LNCAP (cell line): ENCODE measurements around the gene CEP70.
A peak's percentile ranks its signal among the peaks of the same experiment; 100 is the strongest.

Source experiments
- CTCF ChIP-seq: fragments of 450-650 bp; IDR thresholded peaks from 2 replicates; pipeline ENCODE4 v1.5.1; 2017; ENCODE audit warnings: mild to moderate bottlenecking

The CEP70 gene

DNA sequence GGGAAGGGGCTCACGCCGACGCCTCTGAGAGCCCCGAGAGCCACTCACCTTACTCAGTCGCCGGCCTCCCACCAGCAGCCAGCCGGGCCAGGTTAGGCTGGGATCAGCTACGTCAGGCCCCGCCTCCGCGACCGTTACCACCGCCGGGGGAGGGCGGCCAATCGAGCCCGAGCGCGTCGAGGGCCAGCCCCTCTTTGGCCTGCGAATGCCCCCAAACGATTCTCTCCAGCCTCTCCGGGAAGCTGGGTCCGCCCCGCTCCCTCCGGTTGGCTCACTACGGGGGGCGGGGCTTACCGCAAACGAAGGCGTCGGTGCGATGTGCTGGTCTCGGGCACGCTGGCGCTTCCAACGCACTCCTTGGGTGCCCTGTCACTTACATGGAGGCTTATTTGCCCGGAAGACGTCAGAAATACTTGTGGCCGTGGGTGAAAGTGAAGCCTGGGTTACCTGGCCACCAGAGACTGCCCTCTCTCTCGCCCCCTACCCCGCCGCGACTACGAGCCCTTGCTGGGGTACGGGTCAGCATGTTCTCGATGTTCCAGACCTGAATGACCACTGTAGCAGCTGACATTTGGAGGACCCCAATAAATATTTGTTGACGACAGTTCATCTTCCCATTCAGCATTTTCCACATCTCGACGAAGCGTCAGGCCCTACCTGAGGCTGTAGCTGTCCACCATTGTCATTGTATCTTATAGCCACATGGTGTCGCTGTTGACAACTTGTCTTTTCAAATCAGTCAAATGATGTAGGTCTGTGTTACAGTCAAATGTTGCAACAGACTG is at the start of gene CEP70:
Gene CEP70, minus strand, starts transcription at position 111 of the 785 bp plus-strand sequence. CDS start 21,333 bp downstream, outside the sequence.
- TF ChIP-seq CTCF = peak; percentile 87

- no peak for TF ChIP-seq CTCF
These were observed 48.8 kb upstream of the CEP70 start for GRCh38 chr3:138642927-138643253.

DNA sequence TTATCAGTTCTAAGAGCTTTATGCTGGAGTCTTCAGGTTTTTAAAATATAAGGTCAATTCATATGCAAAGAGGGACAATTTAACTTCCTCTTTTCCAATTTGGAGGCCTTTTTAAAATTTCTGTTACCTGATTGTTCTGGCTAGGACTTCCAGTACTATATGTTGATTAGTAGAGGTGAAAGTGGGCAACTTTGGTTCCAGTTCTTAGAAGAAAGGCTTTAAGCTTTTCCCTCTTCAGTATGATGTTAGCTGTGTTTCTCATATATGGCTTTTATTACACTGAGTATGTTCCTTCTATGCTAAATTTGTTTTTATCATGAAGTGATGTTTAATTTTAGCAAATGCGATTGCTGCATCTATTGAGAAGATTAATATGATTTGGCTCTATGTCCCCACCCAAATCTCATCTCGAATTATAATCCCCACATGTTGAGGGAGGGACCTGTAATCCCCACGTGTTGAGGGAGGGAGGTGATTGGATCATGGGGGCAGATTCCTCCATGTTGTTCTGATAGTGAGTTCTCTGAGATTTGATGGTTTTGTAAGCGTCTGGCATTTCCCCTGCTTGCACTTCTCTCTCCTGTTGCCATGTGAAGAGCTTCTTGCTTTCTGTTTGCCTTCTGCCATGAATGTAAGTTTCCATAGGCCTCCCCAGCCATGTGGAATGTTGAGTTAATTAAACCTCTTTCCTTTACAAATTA is 48.3 kb upstream of the CEP70 start:
- TF ChIP-seq CTCF = no peak

DNA sequence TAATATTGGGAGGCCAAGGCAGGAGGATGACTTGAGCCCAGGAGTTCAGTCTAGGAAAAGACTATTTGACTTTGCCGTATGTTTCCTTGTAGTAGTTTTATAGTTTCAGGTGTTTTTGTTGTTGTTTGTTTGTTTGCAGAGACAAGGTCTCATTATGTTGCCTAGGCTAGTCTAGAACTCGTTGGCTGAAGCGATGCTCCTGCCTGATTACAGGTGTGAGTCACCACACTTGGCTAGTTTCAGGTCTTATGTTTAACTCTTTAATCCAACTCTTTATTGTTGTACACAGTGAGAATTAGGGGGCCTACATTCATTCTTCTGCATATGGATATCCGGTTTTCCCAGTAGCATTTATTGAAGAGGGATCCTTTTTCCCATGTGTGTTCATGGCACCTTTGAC is 46.5 kb upstream of the CEP70 start:
- TF ChIP-seq CTCF = no peak

DNA sequence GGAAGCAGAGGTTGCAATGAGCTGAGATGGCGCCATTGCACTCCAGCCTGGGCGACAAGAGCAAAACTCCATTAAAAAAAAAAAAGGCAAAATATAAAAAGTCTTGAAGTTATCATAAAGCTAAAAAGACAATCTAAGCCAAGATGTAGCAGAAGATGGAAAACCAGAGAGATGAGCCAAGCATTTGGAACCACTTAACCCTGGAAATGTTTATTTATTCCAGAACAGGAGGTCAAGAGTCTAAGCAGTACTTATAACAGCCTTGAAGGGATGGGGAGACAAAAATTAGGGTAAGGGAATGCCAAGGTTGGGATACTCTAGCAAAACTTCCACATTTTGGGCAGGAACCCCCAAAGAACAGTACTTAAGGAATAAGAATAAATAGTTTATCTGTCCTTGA is 44.6 kb upstream of the CEP70 start:
- TF ChIP-seq CTCF = no peak

- no peak for TF ChIP-seq CTCF
These were observed 35.5 kb upstream of the CEP70 start for GRCh38 chr3:138629526-138629925.

DNA sequence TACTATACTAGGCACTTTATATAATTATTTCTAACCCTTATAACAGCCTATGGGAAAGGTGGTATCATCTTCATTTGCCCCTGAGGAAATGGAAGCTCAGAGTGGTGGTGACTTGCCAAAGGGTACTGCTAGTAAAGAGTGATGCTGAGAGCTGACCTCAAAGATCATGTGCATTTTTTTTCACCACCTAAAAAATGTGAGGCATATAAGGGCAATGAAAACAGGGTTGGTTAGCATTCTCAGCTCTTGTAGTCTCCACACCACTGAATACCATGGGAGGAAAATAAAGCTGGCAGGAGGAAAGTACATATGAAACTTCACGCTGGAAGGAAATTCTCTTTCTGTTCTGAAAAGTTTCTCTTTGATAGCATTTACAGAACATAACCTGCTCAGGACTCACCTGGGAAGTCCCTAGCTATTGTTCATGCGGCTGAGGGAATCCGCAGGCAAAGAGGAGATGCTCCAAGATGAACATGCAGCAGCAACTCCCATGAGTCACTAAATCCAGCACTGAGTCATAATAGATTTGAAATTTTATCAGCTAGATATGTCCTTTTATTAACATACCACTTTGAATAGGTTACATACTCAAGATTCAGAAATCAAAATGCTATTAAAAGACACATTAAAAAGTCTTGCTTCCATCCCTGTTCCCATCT is 31.8 kb upstream of the CEP70 start:
- no peak for TF ChIP-seq CTCF
